Measurements from ENCODE around the gene CDCA3.

DNA sequence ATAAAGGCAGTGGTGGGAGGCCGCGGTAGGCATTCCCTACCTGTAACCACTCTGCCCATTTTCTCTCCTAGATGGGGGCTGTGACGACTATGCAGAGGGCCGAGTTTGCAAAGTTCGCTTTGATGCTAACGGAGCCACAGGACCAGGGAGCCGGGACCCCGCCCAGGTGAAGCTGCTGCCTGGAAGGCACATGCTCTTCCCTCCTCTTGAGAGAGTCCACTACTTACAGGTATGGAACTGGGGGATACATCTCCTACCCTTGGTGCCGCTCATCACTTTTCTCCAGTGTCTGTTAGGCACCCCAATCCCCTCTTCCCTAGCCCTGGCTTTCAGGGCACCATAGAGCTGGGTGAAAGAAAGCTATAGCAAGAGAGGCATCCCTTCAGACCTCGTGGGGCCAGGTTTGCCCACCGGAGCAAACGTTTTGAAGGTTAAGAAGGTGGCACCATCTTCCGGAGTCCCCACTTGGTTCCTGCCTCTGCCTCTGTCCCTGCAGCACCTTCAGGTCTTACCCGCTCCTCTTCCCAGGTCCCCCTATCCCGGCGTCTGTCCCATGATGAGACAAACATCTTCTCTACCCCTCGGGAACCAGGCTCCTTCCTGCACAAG, 24.9 kb downstream of the CDCA3 start:
- no peak for TF ChIP-seq RAD21 (CRISPR knock-in tag; IDR thresholded peaks at IDR 0.05)
- TF ChIP-seq, protein P1, sequence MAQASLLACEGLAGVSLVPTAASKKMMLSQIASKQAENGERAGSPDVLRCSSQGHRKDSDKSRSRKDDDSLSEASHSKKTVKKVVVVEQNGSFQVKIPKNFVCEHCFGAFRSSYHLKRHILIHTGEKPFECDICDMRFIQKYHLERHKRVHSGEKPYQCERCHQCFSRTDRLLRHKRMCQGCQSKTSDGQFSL (CRISPR knock-in tag; IDR thresholded peaks at IDR 0.05), result no peak
- TF ChIP-seq, protein P2, sequence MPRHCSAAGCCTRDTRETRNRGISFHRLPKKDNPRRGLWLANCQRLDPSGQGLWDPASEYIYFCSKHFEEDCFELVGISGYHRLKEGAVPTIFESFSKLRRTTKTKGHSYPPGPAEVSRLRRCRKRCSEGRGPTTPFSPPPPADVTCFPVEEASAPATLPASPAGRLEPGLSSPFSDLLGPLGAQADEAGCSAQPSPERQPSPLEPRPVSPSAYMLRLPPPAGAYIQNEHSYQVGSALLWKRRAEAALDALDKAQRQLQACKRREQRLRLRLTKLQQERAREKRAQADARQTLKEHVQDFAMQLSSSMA (CRISPR knock-in tag; IDR thresholded peaks at IDR 0.05), result no peak
- TF ChIP-seq TP53 (CRISPR knock-in tag; conservative IDR thresholded peaks at IDR 0.05), result no peak
- TF ChIP-seq SP4 (CRISPR knock-in tag; IDR thresholded peaks at IDR 0.05), result no peak

All from HepG2 (cell line).